HG03432 (cell line): ENCODE results near the gene PARK7.

Source experiments
- ATAC-seq: cut with Tn5 transposase; IDR thresholded peaks from one replicate; pipeline ENCODE4 v1.9.1; 2021; ENCODE audit warnings: mild to moderate bottlenecking, moderate library complexity; ENCODE audit not compliant: unreplicated experiment

Gene PARK7

GRCh38 chr1:7980984-7981383 is 19.5 kb downstream of the PARK7 start:
- ATAC-seq = no peak

DNA sequence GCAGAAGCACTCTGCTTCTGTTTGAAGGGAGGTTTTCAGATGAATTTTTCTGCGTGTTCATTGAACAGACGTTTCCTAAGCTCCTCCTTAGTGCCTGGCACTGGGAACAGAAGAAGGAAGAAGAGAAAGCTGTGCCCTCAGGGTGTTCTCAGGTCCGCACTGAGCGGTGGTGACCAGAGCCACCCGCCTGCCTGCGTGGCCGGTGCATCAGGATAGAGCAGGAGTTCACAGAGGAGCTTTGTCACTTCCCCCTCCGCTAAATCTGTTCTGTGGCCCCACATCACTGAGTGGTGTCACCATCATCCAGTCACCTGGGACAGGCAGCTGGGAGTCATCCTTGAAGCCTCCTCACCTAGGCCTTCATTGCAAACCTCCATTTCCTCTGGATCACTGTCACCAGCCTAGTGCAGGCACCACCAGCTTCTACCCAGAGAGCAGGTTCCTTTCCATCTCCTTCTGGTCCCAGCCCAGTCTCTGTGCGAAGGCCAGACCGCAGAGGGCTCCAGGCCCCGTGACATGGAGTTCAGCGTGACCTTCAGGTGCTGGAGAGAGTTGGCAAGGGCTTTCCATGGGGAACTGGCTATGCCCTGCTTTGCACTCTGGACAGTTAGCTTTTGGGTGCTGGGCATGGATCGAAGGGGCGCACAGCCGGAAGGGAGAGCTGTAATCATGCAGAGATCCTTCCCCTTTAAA is 21.7 kb downstream of the PARK7 start:
- no peak for ATAC-seq

DNA sequence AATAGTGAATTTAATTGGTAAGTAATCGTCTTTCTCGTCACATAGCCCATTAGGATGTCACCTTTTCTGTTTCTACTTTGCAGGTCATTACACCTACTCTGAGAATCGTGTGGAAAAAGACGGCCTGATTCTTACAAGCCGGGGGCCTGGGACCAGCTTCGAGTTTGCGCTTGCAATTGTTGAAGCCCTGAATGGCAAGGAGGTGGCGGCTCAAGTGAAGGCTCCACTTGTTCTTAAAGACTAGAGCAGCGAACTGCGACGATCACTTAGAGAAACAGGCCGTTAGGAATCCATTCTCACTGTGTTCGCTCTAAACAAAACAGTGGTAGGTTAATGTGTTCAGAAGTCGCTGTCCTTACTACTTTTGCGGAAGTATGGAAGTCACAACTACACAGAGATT is 23.3 kb downstream of the PARK7 start:
- no peak for ATAC-seq

GRCh38 chr1:7985851-7986612 is 24.5 kb downstream of the PARK7 start:
- ATAC-seq = no peak

GRCh38 chr1:7987528-7987927 is 26.0 kb downstream of the PARK7 start:
- ATAC-seq = no peak

DNA sequence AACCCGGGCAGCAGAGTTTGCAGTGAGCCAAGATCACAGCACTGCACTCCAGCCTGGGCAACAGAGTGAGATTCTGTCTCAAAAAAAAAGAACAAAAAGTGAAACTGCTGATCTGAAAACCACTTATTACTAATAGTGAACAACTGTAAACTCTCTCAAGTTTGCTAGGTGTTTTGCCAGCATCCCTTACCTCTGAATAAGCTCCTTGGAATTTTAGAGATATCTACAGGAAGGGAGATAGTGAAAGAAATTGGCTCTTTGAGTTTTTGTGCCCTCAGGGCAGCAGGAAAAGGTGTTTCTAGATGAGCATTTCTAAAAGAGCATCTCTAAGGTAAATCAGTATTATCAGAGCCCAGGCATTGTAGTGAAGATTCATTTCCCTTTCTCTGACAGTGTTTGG is 27.1 kb downstream of the PARK7 start:
- ATAC-seq = no peak

DNA sequence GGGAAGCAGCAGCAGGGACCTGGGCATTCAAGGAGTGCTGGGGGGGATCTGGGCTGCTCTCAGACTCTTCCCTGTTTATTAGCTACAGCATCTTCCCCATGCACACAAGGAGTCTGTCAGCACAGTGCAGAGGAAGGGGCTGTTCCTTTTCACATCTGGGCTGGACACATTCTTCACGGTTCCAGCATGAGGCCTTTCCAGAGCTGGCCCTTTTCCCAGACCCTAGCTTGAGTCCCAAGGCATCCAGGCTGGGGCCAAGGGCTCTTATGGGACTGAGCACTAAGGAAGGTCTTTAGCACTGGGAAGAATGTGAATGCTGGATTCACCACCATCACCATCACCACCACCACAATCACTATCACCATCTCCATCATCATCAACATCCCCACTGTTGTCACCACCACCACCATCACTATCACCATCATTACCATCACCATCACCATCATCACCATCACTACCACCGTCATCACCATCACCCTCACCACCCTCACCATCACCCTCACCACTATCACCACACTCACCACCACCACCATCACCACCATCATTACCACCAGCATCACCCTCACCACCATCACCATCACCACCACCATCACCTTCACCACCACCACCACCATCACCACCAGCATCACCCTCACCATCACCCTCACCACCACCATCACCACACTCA is 28.4 kb downstream of the PARK7 start:
- ATAC-seq = no peak

DNA sequence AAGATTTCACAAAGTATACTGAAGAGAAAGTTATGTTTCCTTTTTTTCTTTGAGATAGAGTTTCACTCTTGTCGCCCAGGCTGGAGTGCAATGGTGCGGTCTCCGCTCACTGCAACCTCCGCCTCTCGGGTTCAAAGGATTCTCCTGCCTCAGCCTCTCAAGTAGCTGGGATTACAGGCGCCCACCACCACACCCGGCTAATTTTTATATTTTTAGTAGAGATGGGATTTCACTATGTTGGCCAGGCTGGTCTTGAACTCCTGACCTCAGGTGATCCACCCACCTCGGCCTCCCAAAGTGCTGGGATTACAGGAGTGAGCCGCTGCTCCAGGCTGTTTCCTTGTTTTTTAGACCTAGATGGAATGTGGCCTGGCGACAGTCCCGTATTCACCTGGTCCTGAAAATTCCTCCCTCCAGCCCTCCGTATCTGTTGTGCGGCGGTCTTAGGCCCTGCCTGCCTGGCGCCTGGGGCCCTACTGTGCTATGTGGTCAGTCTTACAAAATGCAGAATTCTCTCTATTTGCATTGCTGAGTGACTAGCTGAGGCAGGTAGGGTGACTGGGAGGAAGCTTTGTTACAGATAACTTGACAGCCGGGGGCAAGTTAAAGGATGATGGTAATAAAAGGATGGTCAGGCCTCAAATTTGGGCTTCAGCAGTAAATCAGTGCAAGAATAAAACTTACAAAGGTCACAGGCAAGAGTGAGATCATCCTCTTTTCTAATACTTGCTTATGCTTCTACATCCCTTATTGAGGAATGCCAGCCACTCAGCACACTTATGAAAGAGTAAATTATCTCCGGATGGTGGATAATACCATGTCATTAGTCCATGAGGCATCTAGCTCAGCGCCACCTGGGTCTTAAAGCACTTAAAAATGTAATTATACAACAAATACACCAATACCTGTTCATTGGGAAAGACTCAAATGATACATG is 30.3 kb downstream of the PARK7 start:
- ATAC-seq = no peak

DNA sequence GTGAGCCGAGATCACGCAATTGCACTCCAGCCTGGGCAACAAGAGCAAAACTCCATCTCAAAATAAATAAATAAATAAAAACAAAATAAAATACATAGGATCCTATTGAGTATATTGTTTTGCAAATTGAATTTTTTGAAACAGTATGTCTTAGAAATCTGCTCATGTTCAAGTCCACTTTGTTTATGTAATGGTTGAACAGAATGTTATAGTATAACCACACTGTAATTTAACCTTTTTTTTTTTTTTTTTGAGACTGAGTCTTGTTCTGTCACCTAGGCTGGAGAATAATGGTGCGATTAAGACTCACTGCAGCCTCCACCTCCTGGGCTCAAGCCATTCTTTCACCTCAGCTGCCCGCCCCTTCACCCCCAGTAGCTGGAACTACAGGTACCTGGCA is 31.4 kb downstream of the PARK7 start:
- ATAC-seq = no peak

- no peak for ATAC-seq
Observed at GRCh38 chr1:7993593-7994479, 32.3 kb downstream of the PARK7 start.

GRCh38 chr1:7994827-7995226 is 33.3 kb downstream of the PARK7 start:
- ATAC-seq = no peak

DNA sequence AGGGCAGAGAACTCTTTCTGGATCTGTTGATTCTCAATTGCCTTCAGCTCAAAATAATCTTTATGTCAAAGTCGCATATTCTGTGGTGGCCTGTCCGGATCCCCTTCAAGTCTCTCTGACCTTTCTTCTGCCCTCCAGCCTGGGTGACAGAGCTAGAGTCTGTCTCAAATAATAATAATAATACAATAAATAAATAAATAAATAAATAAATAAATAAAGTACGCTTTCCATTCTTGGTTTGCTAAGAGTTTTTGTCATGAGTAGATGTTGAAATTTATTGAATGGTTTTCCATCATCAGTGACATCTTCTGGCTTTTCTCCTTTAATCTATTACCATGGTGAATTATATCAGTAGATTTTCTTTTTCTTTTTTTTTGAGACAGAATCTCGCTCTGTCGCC is 33.9 kb downstream of the PARK7 start:
- no peak for ATAC-seq

DNA sequence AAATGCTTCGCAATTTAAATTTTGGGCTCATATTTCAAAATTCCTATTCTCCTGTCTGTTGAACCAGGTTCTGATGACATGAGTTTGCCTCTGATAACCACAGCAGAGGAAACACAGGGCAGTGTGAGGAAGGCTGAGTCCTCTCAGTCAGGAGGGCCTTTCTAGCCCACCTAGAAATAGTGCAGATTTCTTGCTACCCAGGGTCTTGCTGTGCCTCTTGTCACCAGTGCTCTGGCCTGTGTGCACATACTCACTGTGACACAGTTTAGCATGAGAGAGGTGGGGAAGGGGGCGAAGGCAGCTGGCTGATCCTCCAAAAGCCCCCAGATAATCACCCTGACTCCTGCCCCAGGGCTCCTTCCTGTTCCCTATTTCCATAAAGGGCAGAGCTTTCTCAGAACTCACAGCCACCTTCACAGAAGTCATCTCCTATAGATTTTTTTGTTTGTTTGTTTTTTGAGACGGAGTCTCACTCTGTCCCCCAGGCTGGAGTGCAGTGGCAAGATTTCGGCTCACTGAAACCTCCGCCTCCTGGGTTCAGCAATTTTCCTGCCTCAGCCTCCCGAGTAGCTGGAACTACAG is 40.9 kb downstream of the PARK7 start:
- no peak for ATAC-seq

GRCh38 chr1:8002921-8003320 is 41.4 kb downstream of the PARK7 start:
- ATAC-seq = no peak

GRCh38 chr1:8003438-8004112 is 42.1 kb downstream of the PARK7 start:
- no peak for ATAC-seq

DNA sequence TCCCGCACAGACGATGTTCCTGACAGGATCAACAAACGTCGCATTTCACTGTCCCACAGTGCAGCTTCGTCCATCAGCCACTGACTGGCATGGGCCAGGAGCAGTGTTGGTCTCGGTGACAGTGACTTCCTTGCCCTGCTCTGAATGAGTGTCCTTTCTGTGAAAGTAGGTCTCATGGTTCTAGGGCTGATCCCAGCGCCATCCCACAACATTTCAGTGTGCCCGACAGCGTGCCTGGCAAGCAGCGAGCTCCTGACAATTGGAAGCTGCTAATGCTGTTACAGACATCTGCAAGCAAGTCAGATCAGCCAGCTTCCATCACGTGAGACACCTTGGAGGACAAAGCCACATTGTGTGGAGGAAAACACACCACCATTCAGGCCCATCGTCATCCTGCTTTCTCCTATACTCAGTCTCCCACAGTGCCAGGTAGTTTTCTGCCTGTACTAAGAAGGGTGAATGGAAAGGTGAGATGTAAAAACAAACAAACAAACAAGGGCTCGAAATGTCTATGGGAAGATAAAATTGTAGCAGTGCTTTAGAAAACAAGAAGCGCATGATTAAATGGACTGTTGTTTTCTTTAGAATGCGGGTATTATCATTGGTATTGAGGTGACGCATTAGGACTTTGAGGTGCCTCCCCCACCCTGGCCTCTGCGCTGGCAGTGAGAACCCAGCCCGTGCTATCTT is 42.7 kb downstream of the PARK7 start:
- ATAC-seq = no peak

DNA sequence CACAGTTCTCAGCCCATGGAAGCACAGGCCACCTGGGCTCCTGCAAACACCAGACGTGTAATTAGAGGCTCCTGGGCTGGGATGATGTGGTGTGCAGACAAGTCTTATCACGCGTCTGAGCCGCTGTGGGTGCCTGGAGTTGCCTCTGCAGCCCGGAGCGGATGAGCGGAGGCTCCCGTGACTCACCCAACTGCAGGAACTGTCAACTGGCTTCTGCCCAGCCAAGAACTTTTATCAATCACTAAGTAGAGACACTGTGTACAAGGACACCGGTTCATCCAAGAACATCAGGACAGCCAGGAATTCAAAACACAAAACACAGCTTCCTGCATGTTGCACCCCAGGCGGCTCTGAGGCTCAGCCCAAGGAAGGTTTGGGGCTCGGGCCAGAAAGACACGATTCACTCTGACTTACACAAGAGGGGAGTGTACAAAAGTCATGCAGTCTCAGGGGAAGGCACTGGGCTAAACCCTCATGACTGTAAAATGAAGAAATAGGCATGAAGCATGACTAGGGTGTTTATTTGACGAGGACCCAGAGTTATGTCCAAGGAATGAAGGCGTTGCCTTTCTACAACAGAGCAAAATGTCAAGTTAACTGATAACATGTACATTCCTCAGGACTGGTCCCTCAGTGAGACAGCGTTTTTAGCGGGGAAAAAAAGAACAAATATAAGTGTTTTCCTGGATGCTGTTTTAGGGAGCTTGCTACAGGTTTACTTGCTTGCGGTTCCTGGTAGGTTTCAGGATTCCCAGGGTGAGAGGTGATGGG is 43.5 kb downstream of the PARK7 start:
- no peak for ATAC-seq
